ENCODE results near the gene SYNJ2. TPM values are rescaled to one million over a fixed set of nuclear protein-coding genes. Genes with fewer than 3 reads are reported as not detected.

SYNJ2 gene
- total and polyA plus RNA-seq, 2 experiments from 2014 or later = 2.8 to 5.6 TPM

DNA sequence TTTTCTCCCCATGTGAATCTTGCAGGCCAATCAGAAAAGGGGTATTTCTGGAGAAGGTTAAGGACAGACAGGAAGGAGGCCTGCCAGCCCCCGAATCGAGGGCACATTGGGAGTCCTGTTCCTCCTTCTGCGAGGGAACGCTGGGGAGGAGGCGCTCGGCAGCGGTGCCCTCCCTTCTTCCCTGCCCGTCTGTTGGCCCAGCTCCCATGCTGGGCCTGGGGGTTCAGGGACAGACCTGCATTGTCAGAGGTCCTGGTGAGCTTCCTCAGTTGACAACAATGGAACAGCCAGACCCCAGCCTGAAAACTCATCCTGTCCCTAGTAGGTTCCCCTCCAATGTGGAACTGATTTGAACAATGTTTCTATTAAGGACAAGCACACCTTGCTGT is 15.1 kb upstream of the SYNJ2 start:
- Mint-ChIP-seq H3K27me3 (ENCODE audit: insufficient read depth, low read depth, poor library complexity) (peaks cover 10% of the 10 kb centered on the region), H3K9me3 (no peaks in the 10 kb centered on the region), H3K4me3 (no peak overlapping the region), H3K36me3 (ENCODE audit: low read depth) (no peaks in the 10 kb centered on the region), H3K4me1 (peaks cover 16% of the 10 kb centered on the region), H3K27ac (no peak overlapping the region)
- no peaks in the 10 kb centered on the region for H3K79me2 ChIP-seq (replicated peaks; ENCODE audit: insufficient read depth)
- no peak overlapping the region for H3K4me3 ChIP-seq
- H3K4me2 ChIP-seq = no peak overlapping the region
- H4K20me1 ChIP-seq (replicated peaks; ENCODE audit: insufficient read depth) = no peaks in the 10 kb centered on the region
- ATAC-seq = peak; percentile 20
- no peaks in the 10 kb centered on the region for H3F3A ChIP-seq (replicated peaks; ENCODE audit: low read depth)
- no peaks in the 10 kb centered on the region; the same call in none of the 2 replicates for H3K4me1 ChIP-seq (ENCODE audit: insufficient read depth)
- TF ChIP-seq, protein P1, sequence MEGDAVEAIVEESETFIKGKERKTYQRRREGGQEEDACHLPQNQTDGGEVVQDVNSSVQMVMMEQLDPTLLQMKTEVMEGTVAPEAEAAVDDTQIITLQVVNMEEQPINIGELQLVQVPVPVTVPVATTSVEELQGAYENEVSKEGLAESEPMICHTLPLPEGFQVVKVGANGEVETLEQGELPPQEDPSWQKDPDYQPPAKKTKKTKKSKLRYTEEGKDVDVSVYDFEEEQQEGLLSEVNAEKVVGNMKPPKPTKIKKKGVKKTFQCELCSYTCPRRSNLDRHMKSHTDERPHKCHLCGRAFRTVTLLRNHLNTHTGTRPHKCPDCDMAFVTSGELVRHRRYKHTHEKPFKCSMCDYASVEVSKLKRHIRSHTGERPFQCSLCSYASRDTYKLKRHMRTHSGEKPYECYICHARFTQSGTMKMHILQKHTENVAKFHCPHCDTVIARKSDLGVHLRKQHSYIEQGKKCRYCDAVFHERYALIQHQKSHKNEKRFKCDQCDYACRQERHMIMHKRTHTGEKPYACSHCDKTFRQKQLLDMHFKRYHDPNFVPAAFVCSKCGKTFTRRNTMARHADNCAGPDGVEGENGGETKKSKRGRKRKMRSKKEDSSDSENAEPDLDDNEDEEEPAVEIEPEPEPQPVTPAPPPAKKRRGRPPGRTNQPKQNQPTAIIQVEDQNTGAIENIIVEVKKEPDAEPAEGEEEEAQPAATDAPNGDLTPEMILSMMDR (conservative IDR thresholded peaks at IDR 0.05; ENCODE audit: low read depth in 2 of 2) = no peak
- TF ChIP-seq NANOG (IDR thresholded peaks at IDR 0.05; ENCODE audit: borderline replicate concordance) (no peak), ZNF114 (CRISPR knock-in tag; IDR thresholded peaks at IDR 0.05) (no peak), CREB1 (CRISPR knock-in tag; IDR thresholded peaks at IDR 0.05; ENCODE audit: low read depth) (no peak)
- H3K9me2 ChIP-seq (ENCODE audit: insufficient read depth) = no peaks in the 10 kb centered on the region
- H2AFZ ChIP-seq = no peak overlapping the region
- no peak for DNase-seq (ENCODE audit: low spot score)
- H3K27ac ChIP-seq (ENCODE audit: low read depth) = no peak overlapping the region
- H3K27me3 ChIP-seq (ENCODE audit: insufficient read depth) = no peaks in the 10 kb centered on the region
- no peaks in the 10 kb centered on the region for H3K36me3 ChIP-seq (ENCODE audit: insufficient read depth)

DNA sequence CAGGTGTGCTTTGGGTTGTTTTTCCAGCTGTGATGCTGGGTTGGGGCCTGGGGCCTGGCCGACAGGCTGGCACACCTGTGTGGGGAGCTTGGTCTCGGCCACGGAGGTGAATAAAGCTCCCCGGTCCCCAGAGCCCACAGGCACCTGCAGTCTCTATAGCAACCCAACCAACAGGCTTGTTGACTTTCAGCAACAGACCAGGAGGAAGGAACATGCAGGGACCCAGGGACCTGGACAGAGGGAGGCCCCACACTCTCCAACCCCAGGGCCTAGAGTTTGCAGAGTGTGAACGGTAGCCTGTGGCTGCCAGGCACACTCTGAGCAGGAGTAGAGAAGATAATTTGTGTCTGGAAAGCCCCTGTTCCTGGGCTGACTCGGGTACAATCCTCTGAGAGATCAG is 14.6 kb upstream of the SYNJ2 start:
- Mint-ChIP-seq H3K9me3 (no peaks in the 10 kb centered on the region), H3K4me1 (peaks cover 14% of the 10 kb centered on the region), H3K27me3 (ENCODE audit: insufficient read depth, low read depth, poor library complexity) (peaks cover 10% of the 10 kb centered on the region), H3K27ac (no peak overlapping the region), H3K4me3 (no peak overlapping the region), H3K36me3 (ENCODE audit: low read depth) (no peaks in the 10 kb centered on the region)
- Histone ChIP-seq H3K79me2 (replicated peaks; ENCODE audit: insufficient read depth) (no peaks in the 10 kb centered on the region), H4K20me1 (replicated peaks; ENCODE audit: insufficient read depth) (no peaks in the 10 kb centered on the region), H3K4me3 (no peak overlapping the region), H2AFZ (no peak overlapping the region), H3K27ac (ENCODE audit: low read depth) (no peak overlapping the region), H3K4me1 (ENCODE audit: insufficient read depth) (no peaks in the 10 kb centered on the region; the same call in none of the 2 replicates), H3K36me3 (ENCODE audit: insufficient read depth) (no peaks in the 10 kb centered on the region), H3F3A (replicated peaks; ENCODE audit: low read depth) (no peaks in the 10 kb centered on the region), H3K27me3 (ENCODE audit: insufficient read depth) (no peaks in the 10 kb centered on the region), H3K4me2 (no peak overlapping the region), H3K9me2 (ENCODE audit: insufficient read depth) (no peaks in the 10 kb centered on the region)
- DNase-seq (ENCODE audit: low spot score) (no peak), ATAC-seq (peak; percentile 75)
- no peak for TF ChIP-seq CREB1 (CRISPR knock-in tag; IDR thresholded peaks at IDR 0.05; ENCODE audit: low read depth)
- no peak for TF ChIP-seq ZNF331 (CRISPR knock-in tag; IDR thresholded peaks at IDR 0.05; ENCODE audit: low read depth)
- TF ChIP-seq, protein P1 (conservative IDR thresholded peaks at IDR 0.05; ENCODE audit: low read depth in 2 of 2) = no peak
- TF ChIP-seq, protein P2, sequence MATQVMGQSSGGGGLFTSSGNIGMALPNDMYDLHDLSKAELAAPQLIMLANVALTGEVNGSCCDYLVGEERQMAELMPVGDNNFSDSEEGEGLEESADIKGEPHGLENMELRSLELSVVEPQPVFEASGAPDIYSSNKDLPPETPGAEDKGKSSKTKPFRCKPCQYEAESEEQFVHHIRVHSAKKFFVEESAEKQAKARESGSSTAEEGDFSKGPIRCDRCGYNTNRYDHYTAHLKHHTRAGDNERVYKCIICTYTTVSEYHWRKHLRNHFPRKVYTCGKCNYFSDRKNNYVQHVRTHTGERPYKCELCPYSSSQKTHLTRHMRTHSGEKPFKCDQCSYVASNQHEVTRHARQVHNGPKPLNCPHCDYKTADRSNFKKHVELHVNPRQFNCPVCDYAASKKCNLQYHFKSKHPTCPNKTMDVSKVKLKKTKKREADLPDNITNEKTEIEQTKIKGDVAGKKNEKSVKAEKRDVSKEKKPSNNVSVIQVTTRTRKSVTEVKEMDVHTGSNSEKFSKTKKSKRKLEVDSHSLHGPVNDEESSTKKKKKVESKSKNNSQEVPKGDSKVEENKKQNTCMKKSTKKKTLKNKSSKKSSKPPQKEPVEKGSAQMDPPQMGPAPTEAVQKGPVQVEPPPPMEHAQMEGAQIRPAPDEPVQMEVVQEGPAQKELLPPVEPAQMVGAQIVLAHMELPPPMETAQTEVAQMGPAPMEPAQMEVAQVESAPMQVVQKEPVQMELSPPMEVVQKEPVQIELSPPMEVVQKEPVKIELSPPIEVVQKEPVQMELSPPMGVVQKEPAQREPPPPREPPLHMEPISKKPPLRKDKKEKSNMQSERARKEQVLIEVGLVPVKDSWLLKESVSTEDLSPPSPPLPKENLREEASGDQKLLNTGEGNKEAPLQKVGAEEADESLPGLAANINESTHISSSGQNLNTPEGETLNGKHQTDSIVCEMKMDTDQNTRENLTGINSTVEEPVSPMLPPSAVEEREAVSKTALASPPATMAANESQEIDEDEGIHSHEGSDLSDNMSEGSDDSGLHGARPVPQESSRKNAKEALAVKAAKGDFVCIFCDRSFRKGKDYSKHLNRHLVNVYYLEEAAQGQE (IDR thresholded peaks at IDR 0.05; ENCODE audit: unreplicated experiment) = no peak
- no peak for TF ChIP-seq JUNB (IDR thresholded peaks at IDR 0.05; ENCODE audit: unreplicated experiment)
- no peak for TF ChIP-seq EZH2 (IDR thresholded peaks at IDR 0.05; ENCODE audit: low read depth, unreplicated experiment)
- no peak for TF ChIP-seq EZH2phosphoT487 (IDR thresholded peaks at IDR 0.05; ENCODE audit: unreplicated experiment)
- TF ChIP-seq STAT1 (IDR thresholded peaks at IDR 0.05; ENCODE audit: unreplicated experiment) = no peak
- no peak for TF ChIP-seq NANOG (IDR thresholded peaks at IDR 0.05; ENCODE audit: borderline replicate concordance)

Measured in GM23338 (cell line).